ENCODE results near the gene BTG3.

DNA sequence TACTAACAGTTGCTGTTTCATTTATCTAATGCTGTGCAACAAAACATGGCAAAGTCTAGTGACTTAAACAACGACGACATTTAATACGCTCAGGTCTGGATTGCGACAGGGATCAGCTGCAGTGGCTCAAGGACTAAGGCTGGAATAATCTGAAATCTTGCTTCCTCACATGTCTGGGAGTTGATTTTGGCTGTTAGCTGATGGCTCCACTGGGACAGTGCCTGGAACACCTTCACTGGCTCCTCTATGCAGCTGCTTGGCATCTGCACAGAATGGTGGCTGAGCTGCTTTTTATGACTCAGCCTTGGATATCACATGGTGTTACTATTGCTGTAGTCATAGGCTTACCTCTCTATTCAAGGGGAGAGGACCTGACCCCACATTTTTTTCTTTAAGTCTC lies 24.0 kb upstream of the BTG3 start:
- no peak for TF ChIP-seq CTCF (IDR thresholded peaks at IDR 0.05)
- no peak for TF ChIP-seq POLR2A (IDR thresholded peaks at IDR 0.05)

Data from Peyer's patch (tissue), 4 donors.